Stimulated activated CD4-positive, alpha-beta T cell treated with anti-CD3 and anti-CD28 coated beads, TNF-alpha, amount 100 ng/mL, for 24 hours (primary cell): ENCODE measurements around the gene PSMD1.
"Not testable (repeated sequence)": the region's sequence is repeated elsewhere in the genome, so short reads cannot be mapped to it uniquely, and the experiment has no call there.

ENCODE experiments used
- DNase-seq, 3 experiments: peaks; one replicate each; pipeline ENCODE4 v3.0.0-alpha.2; 2020; ENCODE audit warnings: low read depth in 3 of 3

The PSMD1 gene

DNA sequence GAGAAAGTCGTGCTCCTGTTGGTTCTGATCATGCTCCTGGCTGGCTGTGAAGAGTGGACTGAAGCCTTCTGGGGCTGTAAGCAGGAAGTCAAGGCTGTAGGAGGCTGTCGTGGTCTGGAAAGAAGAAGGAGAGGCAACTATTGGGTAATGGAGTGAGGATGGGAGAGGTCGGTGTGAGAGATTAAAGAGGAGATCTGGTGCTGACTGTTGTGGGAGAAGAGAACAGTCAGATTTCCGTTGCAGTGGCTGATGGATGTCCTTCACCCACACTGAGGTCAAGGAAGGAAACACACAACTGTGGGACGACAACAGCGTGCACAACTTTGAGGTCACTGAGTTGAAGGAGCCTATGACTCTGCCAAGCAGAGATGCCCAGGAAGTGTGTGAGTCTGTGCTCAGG, 2.8 kb upstream of the PSMD1 start:
- DNase-seq = no peak

- no peak for DNase-seq
Observed at GRCh38 chr2:231057590-231057989, 923 bp downstream of the PSMD1 start.

DNA sequence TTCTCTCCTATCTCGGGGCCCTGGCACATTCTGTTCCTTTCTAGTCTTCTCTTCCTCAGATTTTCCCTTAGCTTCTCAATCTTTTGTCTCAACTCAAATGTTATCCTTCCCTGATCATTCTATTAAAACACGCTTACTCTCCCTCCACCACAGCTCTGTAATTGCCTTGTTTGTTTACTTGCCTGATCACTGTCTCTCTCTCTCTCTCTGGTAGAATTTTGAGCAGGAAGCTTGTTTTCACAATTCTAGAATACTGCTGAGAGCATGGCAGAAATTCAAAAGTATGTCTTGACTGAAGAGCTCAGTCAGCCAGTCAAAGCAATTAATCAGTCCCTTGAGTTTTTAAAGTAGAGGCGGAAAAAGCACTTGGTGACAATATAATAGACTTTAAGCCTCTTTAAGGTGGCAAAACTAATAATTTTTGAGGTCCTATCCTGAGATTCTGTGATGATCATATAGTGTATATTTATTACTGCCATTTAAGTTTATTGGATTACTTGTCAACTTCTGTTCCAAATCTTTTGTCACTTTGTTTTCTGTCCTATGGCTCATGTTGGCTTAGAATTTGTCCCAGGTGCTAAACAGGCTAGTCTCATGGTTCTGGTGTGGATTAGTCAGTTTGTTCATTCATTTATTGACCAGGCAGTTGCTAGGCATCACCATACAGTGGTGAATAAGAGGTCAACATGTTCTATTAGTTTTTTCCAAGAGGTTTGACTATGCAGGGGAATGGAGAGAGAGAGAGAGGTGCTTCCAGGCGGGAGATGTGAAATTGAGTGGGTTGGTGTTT, 2.3 kb downstream of the PSMD1 start:
- DNase-seq = no peak

- no peak for DNase-seq
Observed at GRCh38 chr2:231059756-231060155, 3.1 kb downstream of the PSMD1 start.

DNA sequence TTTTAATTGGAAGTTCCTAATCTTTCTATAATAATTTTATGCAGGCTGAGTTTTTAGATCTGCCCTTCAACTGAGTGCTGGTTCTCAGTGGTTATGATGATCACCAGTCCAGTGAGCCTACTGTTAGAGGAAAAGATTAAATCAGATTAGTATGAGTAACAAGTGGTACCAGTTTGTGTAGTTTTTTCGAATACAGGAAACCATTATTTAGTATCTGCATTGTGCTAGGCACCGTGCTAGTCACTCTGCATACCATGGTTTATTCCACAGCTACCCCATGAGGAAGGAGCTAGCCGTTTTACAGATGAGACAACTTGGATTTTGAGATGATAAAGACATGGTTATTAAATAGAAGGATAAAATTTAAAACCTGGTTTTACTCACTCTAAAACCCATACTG, 6.1 kb downstream of the PSMD1 start:
- no peak for DNase-seq

- DNase-seq = no peak
Observed at GRCh38 chr2:231063347-231063746, 6.7 kb downstream of the PSMD1 start.

DNA sequence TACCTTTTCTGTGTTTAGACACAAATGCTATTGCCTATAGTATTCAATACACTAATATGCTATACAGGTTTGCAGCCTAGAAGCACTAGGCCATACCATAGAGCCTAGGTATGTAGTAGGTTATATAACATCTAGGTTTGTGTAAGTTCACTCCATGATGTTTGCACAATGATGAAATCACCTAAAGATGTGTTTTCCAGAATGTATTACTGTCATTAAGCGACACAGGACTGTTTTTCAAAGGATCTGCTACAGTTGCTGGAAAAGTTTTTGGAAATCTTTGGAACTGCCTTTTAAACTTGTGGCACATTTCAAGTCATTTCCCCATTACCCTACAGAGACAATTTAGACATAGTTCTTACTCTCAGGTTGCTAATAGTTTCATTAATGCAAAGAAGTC, 9.3 kb downstream of the PSMD1 start:
- DNase-seq = no peak

DNA sequence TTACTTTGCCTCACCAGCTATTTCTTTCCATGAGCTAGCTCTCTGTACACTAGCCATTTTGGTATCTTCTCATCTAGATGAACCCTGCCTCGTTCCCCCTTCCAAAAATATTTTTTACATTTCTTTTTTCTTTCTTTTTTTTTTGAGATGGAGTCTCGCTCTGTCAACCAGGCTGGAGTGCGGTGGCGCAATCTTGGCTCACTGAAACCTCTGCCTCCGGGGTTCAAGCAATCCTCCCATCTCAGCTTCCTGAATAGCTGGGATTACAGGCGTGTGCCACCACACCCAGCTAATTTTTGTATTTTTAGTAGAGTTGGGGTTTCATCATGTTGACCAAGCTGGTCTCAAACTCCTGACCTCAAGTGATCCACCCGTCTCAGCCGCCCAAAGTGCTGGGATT, 10.9 kb downstream of the PSMD1 start:
- not testable (repeated sequence) for DNase-seq

DNA sequence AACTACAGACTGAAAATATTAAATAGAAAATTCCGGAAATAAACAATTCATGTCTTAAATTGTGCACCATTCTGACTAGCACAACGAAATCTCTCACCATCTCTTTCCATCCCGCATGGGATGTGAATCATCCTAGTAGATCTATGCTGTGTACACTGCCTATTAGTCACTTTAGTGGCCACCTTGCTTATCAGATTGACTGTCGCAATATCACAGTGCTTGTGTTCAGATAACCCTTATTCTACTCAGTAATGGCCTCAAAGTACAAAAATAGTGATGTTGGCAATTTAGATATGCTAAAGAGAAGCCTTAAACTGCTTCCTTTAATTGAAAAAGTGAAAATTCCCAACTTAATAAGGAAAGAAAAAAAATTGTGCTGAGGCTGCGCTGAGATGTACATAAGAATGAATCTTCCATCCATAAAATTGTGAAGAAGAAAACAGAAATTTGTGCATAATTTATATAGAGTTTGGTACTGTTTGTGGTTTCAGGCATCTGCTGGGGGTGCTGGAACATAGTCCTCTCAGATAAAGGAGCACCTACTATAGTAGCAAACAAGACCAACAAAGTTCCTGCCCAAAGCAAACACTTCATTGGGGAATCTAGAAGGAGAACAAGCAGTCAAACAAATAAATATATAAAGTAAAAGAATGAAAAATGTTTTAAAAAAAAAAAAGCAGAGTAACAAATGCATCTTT, 12.0 kb downstream of the PSMD1 start:
- no peak for DNase-seq

- no peak for DNase-seq
Observed at GRCh38 chr2:231069379-231070054, 12.8 kb downstream of the PSMD1 start.

DNA sequence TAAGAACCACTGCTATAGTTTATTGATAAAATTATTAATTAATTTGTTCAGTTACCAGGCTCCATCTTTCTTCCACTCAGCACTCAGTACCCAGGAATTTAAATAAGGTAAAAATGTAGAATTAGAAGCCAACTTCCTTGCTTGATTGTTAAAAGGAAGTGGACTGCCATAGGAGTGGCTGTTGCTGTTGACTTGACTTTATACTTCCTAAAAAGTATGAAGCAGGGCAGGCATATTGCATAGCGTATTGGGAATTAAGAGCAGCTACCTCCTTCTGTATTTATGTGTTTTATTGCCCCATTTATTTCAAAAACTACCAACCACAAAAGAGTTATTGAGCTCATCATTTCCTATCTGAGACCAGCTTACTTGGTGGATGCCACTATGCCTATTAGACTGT, 27.9 kb downstream of the PSMD1 start:
- DNase-seq = no peak

- DNase-seq = no peak
Observed at GRCh38 chr2:231088754-231089153, 32.1 kb downstream of the PSMD1 start.

GRCh38 chr2:231093933-231094332, 37.3 kb downstream of the PSMD1 start:
- DNase-seq = no peak

- no peak for DNase-seq
Observed at GRCh38 chr2:231094736-231095346, 38.2 kb downstream of the PSMD1 start.

GRCh38 chr2:231099918-231100317, 43.3 kb downstream of the PSMD1 start:
- DNase-seq = no peak

DNA sequence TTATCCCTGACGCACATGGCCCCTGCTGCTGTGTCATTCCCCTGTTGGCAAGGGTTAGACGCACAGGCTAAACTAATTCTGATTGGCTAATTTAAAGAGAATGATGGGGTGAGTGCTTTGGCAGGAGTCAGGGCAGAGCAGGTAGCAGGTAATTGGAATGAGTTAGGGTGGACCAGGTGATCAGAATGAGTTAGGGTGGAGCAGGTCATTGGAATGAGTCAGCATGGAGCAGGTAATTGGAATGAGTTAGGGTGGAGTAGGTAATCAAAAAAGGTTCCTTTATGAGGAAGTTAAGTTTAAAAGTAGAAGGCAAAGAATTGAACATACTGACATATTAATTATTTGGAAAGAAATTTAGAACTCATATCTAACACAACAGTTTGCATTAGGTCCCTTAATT, 43.7 kb downstream of the PSMD1 start:
- not testable (repeated sequence) for DNase-seq

DNA sequence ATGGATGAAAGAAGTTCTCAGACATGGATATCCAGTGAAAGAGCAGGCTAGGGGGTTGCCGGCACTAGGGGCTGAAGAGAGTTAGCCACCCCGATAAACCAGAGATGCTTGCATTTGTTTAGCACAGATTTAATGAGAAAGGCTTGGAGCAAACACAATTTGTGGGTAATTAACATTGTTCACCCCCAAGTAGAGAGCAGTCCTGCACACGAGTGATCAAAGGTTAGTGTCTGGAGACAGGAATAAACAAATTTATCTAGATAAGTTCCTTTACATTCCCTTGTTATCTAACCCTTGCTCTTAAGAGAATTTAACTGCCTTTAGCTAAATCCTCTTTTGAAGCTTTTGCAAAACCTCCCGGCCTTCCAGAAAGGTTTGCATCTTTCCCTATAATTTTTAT, 44.3 kb downstream of the PSMD1 start:
- DNase-seq = no peak

GRCh38 chr2:231102772-231103171, 46.1 kb downstream of the PSMD1 start:
- DNase-seq = no peak

GRCh38 chr2:231104115-231104713, 47.5 kb downstream of the PSMD1 start:
- peak; percentile 8 to 43 (median 19) for DNase-seq

DNA sequence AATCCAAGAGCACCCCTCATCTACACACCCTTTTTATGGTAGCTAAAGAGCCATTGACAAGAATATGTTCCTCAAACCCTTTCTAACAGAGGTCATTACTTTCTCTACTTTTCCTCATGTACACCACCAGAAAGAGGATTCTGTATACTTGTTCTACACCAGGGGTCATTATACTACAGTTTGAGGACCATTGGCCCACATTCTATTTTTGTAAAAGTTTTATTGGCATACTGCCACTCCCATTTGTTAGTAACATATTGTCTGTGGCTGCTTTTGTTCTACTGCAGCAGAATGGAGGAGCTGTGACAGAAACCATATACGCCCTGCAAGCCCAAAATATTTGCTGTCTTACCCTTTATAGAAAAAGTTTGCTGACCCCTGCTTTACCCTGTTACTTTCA, 53.9 kb downstream of the PSMD1 start:
- no peak for DNase-seq

GRCh38 chr2:231111987-231112386, 55.3 kb downstream of the PSMD1 start:
- DNase-seq = no peak

- DNase-seq = no peak
Observed at GRCh38 chr2:231113489-231113888, 56.8 kb downstream of the PSMD1 start.
